Endodermal cell (in vitro differentiated cells): ENCODE results near the gene DPYSL3. TPM values are rescaled to one million over a fixed set of nuclear protein-coding genes. Genes with fewer than 3 reads are reported as not detected.

Source experiments
- DNase-seq: peaks from one replicate; pipeline ENCODE4 v3.0.0-alpha.2; 2017
- H3K27ac ChIP-seq: 2 replicates; pipeline ENCODE4 v1.5.1; 2013; ENCODE audit warnings: mild to moderate bottlenecking, low read depth, low read length, moderate library complexity
- H3K27me3 ChIP-seq: 2 replicates; pipeline ENCODE4 v1.6.1; 2013; ENCODE audit warnings: mild to moderate bottlenecking, low read length, moderate library complexity; ENCODE audit not compliant: insufficient read depth, control insufficient read depth, poor library complexity, severe bottlenecking
- H3K36me3 ChIP-seq: 2 replicates; pipeline ENCODE4 v1.7.0; 2013; ENCODE audit warnings: mild to moderate bottlenecking, low read length, moderate library complexity; ENCODE audit not compliant: control insufficient read depth, insufficient read depth
- H3K4me1 ChIP-seq: one replicate; pipeline ENCODE4 v1.7.0; 2013; ENCODE audit warnings: low read length; ENCODE audit not compliant: control insufficient read depth, insufficient read depth
- H3K4me3 ChIP-seq: 2 replicates; pipeline ENCODE4 v1.5.1; 2013; ENCODE audit warnings: mild to moderate bottlenecking, low read length, moderate library complexity
- H3K9ac ChIP-seq: 2 replicates; pipeline ENCODE4 v1.6.1; 2013; ENCODE audit warnings: mild to moderate bottlenecking, low read length, moderate library complexity; ENCODE audit not compliant: poor library complexity, severe bottlenecking; ENCODE audit errors: extremely low read depth
- H3K9me3 ChIP-seq: 2 replicates; pipeline ENCODE4 v1.6.1; 2013; ENCODE audit warnings: mild to moderate bottlenecking, low read length, moderate library complexity; ENCODE audit not compliant: control insufficient read depth
- H3K27ac Mint-ChIP-seq: 2 replicates; pipeline ENCODE4 v1.8.0; 2020; ENCODE audit warnings: mixed read lengths
- H3K27me3 Mint-ChIP-seq: 2 replicates; pipeline ENCODE4 v1.8.0; 2021; ENCODE audit warnings: mild to moderate bottlenecking, mixed read lengths; ENCODE audit not compliant: insufficient read depth
- H3K36me3 Mint-ChIP-seq: 2 replicates; pipeline ENCODE4 v1.8.0; 2020; ENCODE audit warnings: low read depth, mixed read lengths
- H3K4me1 Mint-ChIP-seq: 2 replicates; pipeline ENCODE4 v1.8.0; 2020; ENCODE audit warnings: mixed read lengths
- H3K4me3 Mint-ChIP-seq: 2 replicates; pipeline ENCODE4 v1.8.0; 2020; ENCODE audit warnings: mild to moderate bottlenecking, moderate library complexity, mixed read lengths
- H3K9me3 Mint-ChIP-seq: 2 replicates; pipeline ENCODE4 v1.8.0; 2020; ENCODE audit warnings: mild to moderate bottlenecking, mixed read lengths
- CTCF ChIP-seq: fragments of 200-600 bp; sonication (generic); conservative IDR thresholded peaks from 2 replicates; pipeline ENCODE4 v1.5.0; 2021; ENCODE audit warnings: antibody characterized with exemption, mild to moderate bottlenecking
- WGBS, 2 experiments: methylation state at CpG; one replicate each; pipeline versions ENCODE4 v1.1.5 to v1.1.7; 2013; ENCODE audit warnings: missing lambda C conversion rate in 2 of 2, mixed read lengths in 1 of 2; ENCODE audit not compliant: insufficient coverage in 1 of 2, insufficient read length in 1 of 2; 5-methylcytosine and 5-hydroxymethylcytosine counted together
- total RNA-seq, 2 donors: library from RNA; stranded (reverse); fragmentation: NEBNext Ultra II Directional in 1 of 2; extraction: Animal tissue kit (Norgen Biotek cat#: 25700) in 1 of 2; gene quantifications; 2 replicates in 1 of 2; 3 replicates in 1 of 2; pipeline ENCODE4 v1.2.1, GENCODE V29; 2021

The DPYSL3 gene
- total RNA-seq, 2 donors from 2014 or later = 76.3 to 98.6 TPM

DNA sequence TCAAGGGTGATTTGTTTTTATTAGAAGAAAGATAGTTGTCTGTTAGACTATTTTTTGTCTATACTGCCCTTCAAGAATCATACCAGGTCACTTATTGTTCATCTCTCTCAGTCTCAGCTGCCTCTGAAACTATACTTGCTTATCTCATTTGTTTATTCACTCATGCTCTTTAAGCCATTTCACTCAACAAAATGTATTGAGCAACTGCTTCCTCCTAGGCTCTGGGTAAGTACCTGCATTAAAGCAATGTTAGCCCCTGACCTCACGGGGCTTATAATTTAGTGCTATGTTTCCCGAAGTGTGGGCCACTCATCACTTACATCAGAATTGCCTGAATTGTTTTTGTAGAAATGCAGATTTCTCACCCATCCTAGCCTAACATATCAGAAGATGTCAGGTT lies 100.9 kb downstream of the DPYSL3 start:
- no peak overlapping the region for H3K4me3 Mint-ChIP-seq
- H3K27ac ChIP-seq = no peak overlapping the region
- peaks cover 34% of the 10 kb centered on the region for H3K4me1 Mint-ChIP-seq
- peak overlapping the region; percentile 2 for H3K4me3 ChIP-seq
- H3K9ac ChIP-seq = no peak overlapping the region
- peaks cover 14% of the 10 kb centered on the region for H3K9me3 ChIP-seq
- peaks cover 60% of the 10 kb centered on the region for H3K36me3 ChIP-seq
- DNase-seq = no peak
- peaks cover 19% of the 10 kb centered on the region for H3K4me1 ChIP-seq
- WGBS, 2 experiments = 98 to 100% methylated on average over 2 of the region's 2 CpGs
- no peak overlapping the region for H3K27ac Mint-ChIP-seq
- H3K36me3 Mint-ChIP-seq = peaks cover 80% of the 10 kb centered on the region
- H3K9me3 Mint-ChIP-seq = no peaks in the 10 kb centered on the region
- no peaks in the 10 kb centered on the region for H3K27me3 ChIP-seq
- H3K27me3 Mint-ChIP-seq = no peaks in the 10 kb centered on the region
- TF ChIP-seq CTCF = no peak

- no peak overlapping the region for H3K4me3 Mint-ChIP-seq
- H3K27me3 Mint-ChIP-seq = no peaks in the 10 kb centered on the region
- H3K27ac Mint-ChIP-seq = peak overlapping the region; percentile 33
- H3K27me3 ChIP-seq = no peaks in the 10 kb centered on the region
- H3K4me1 Mint-ChIP-seq = peaks cover 28% of the 10 kb centered on the region
- peak overlapping the region; percentile 42 for H3K27ac ChIP-seq
- H3K9me3 Mint-ChIP-seq = no peaks in the 10 kb centered on the region
- DNase-seq = no peak
- H3K36me3 Mint-ChIP-seq = peaks cover 78% of the 10 kb centered on the region
- peaks cover 48% of the 10 kb centered on the region for H3K36me3 ChIP-seq
- WGBS, 2 experiments = 86 to 89% methylated on average over 3 to 8 of the region's 8 CpGs
- no peak overlapping the region for H3K9ac ChIP-seq
- H3K9me3 ChIP-seq = peaks cover 14% of the 10 kb centered on the region
- no peak overlapping the region for H3K4me3 ChIP-seq
- TF ChIP-seq CTCF = no peak
- peaks cover 19% of the 10 kb centered on the region for H3K4me1 ChIP-seq
These were observed 102.7 kb downstream of the DPYSL3 start for GRCh38 chr5:147407094-147407681.

DNA sequence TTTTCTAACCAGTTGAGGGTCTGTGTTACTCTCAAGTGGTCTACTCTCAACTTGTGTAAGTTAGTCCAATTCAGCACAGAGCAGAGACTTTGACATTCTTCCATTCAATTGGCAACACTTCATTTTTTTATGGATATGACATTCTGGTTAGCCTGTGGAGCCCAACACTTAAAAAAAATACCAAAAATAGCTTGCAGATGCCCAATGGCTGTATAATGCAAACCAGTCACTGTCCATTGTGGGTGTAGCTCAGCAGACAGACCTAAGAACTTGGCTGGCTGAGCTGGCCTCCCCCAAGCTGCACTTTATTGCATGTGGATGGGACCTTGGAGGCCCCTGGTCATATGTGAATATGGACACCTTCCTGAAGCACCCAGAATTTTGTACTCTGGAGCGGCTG lies 103.2 kb downstream of the DPYSL3 start:
- no peak overlapping the region for H3K27ac Mint-ChIP-seq
- H3K4me3 Mint-ChIP-seq = no peak overlapping the region
- 100% methylated on average over 1 of the region's 1 CpG; no CpG with 5 or more reads in 1 of the 2 experiments for WGBS, 2 experiments
- H3K9me3 ChIP-seq = peaks cover 14% of the 10 kb centered on the region
- H3K36me3 ChIP-seq = peaks cover 45% of the 10 kb centered on the region
- no peak for TF ChIP-seq CTCF
- H3K27me3 Mint-ChIP-seq = no peaks in the 10 kb centered on the region
- DNase-seq = no peak
- no peak overlapping the region for H3K27ac ChIP-seq
- peaks cover 28% of the 10 kb centered on the region for H3K4me1 Mint-ChIP-seq
- no peak overlapping the region for H3K4me3 ChIP-seq
- peaks cover 74% of the 10 kb centered on the region for H3K36me3 Mint-ChIP-seq
- H3K9me3 Mint-ChIP-seq = no peaks in the 10 kb centered on the region
- no peaks in the 10 kb centered on the region for H3K27me3 ChIP-seq
- H3K9ac ChIP-seq = no peak overlapping the region
- H3K4me1 ChIP-seq = peaks cover 19% of the 10 kb centered on the region
